ENCODE results near the gene KCNIP1.

DNA sequence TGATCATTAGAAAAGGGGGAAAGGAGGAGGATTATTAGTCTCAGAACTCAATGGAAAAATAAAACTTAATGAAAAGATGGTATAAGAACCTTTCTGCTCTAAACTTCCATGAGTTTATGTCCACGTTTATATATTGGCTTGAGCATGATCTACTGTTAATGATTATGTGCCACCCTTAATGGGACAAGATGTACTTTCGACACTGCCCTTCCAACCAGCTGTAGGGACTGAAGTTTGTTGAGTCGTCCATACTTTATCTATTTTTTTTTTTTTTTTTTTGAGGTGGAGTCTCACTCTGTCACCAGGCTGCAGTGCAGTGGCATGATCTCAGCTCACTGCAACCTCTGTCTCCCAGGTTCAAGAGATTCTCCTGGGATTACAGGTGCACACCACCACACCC lies 254.7 kb downstream of the KCNIP1 start:
- TF ChIP-seq, protein P1, sequence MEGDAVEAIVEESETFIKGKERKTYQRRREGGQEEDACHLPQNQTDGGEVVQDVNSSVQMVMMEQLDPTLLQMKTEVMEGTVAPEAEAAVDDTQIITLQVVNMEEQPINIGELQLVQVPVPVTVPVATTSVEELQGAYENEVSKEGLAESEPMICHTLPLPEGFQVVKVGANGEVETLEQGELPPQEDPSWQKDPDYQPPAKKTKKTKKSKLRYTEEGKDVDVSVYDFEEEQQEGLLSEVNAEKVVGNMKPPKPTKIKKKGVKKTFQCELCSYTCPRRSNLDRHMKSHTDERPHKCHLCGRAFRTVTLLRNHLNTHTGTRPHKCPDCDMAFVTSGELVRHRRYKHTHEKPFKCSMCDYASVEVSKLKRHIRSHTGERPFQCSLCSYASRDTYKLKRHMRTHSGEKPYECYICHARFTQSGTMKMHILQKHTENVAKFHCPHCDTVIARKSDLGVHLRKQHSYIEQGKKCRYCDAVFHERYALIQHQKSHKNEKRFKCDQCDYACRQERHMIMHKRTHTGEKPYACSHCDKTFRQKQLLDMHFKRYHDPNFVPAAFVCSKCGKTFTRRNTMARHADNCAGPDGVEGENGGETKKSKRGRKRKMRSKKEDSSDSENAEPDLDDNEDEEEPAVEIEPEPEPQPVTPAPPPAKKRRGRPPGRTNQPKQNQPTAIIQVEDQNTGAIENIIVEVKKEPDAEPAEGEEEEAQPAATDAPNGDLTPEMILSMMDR (IDR thresholded peaks at IDR 0.05): no peak
- TF ChIP-seq POLR2A (IDR thresholded peaks at IDR 0.05) (no peak), EP300 (IDR thresholded peaks at IDR 0.05; ENCODE audit: low read depth) (no peak), POLR2AphosphoS5 (IDR thresholded peaks at IDR 0.05) (no peak)

All from transverse colon (tissue), 4 donors.